K562 (cell line): ENCODE data around the gene SCAMP5. TPM values are rescaled to one million over a fixed set of nuclear protein-coding genes. Genes with fewer than 3 reads are reported as not detected.

Experiments used
- FUS ChIP-seq: fragments of 200-400 bp; formaldehyde crosslinking; optimal IDR thresholded peaks from 2 replicates; pipeline ENCODE3; 2017; ENCODE audit warnings: low read depth, low read length
- HNRNPLL ChIP-seq: fragments of 200-400 bp; formaldehyde crosslinking; IDR thresholded peaks from 2 replicates; pipeline ENCODE4 v1.6.1; 2017; ENCODE audit warnings: low read length, low read depth, mild to moderate bottlenecking; ENCODE audit not compliant: poor library complexity, severe bottlenecking
- L3MBTL2 ChIP-seq: fragments of 450-650 bp; IDR thresholded peaks from 2 replicates; pipeline ENCODE4 v1.6.1; 2016; ENCODE audit warnings: mild to moderate bottlenecking, moderate library complexity
- NR4A1 ChIP-seq, 2 experiments: fragments of 250-450 bp in 1 of 2; fragments of 450-650 bp in 1 of 2; sonication (Bioruptor Pico) in 1 of 2; IDR thresholded peaks; 2 replicates each; pipeline versions ENCODE4 v1.4.0 to v1.6.1; 2016 to 2020; ENCODE audit warnings: mild to moderate bottlenecking in 2 of 2, missing compliant biosample characterization in 1 of 2, missing genetic modification characterization in 1 of 2, moderate library complexity in 1 of 2
- PHF8 ChIP-seq: fragments of 200-600 bp; sonication (generic); IDR thresholded peaks from 2 replicates; pipeline ENCODE4 v1.6.1; 2012; ENCODE audit warnings: mixed run types, mild to moderate bottlenecking, inconsistent platforms, low read length, moderate library complexity, borderline replicate concordance
- PML ChIP-seq: IDR thresholded peaks from 2 replicates; pipeline ENCODE4 v1.6.1; 2012; ENCODE audit warnings: low read length, inconsistent platforms
- RBM39 ChIP-seq: fragments of 200-400 bp; formaldehyde crosslinking; optimal IDR thresholded peaks from 2 replicates; pipeline ENCODE3; 2018; ENCODE audit warnings: low read depth, low read length
- SAFB ChIP-seq: fragments of 200-400 bp; formaldehyde crosslinking; IDR thresholded peaks from 2 replicates; pipeline ENCODE4 v1.6.1; 2017; ENCODE audit warnings: low read depth, low read length, borderline replicate concordance
- SMAD4 ChIP-seq: fragments of 250-450 bp; sonication (Bioruptor Pico); conservative IDR thresholded peaks from 2 replicates; pipeline ENCODE4 v1.8.0; 2021; ENCODE audit warnings: inconsistent platforms, mild to moderate bottlenecking, moderate library complexity
- TEAD1 ChIP-seq, 2 experiments: fragments of 450-650 bp in 1 of 2; sonication (generic) in 1 of 2; formaldehyde crosslinking; IDR thresholded peaks; 2 replicates each; pipeline versions ENCODE4 v1.4.0 to v1.8.0; 2020 to 2022; ENCODE audit warnings: mild to moderate bottlenecking in 2 of 2, missing genetic modification reagents in 1 of 2
- ZKSCAN3 ChIP-seq: fragments of 250-450 bp; sonication (Bioruptor Pico); IDR thresholded peaks from 2 replicates; pipeline ENCODE4 v1.4.0; 2020
- ZNF133 ChIP-seq: fragments of 250-450 bp; sonication (Bioruptor Pico); IDR thresholded peaks from 2 replicates; pipeline ENCODE4 v1.4.0; 2020; ENCODE audit warnings: mild to moderate bottlenecking
- polyA plus RNA-seq, 8 experiments: library from polyadenylated mRNA; depleted of rRNA in 4 of 8; stranded (reverse) in 5 of 8; unstranded in 3 of 8; fragments of >200 nt; fragmentation: Nextera tagmentation in 2 of 8; fragmentation: Illumina TruSeq in 1 of 8; extraction: Ambion mirVana in 2 of 8; extraction: Trizol in 1 of 8; gene quantifications; 2 replicates each; pipeline versions ENCODE4 v1.2.1 to v1.2.3, GENCODE V29; 2011 to 2014; ENCODE audit warnings: inconsistent platforms in 1 of 8, missing spikeins in 1 of 8
- total RNA-seq, 7 experiments: library from RNA; depleted of rRNA in 6 of 7; stranded (reverse); fragments of >200 nt in 6 of 7; fragmentation: Illumina TruSeq in 2 of 7; extraction: Trizol in 2 of 7; gene quantifications; 2 replicates each; pipeline versions ENCODE4 v1.2.1 to v1.2.3, GENCODE V29; 2011 to 2021; ENCODE audit warnings: low replicate concordance in 1 of 7
- TF ChIP-seq, protein P1 (sequence below), 3 experiments: fragments of 200-800 bp in 1 of 3; sonication (Bioruptor generic) in 1 of 3; sonication (generic) in 1 of 3; formaldehyde crosslinking in 1 of 3; IDR thresholded peaks; 2 replicates each; pipeline versions ENCODE4 v1.6.1 to v1.8.0; 2016 to 2022; ENCODE audit warnings: mild to moderate bottlenecking in 2 of 3, missing compliant biosample characterization in 2 of 3, missing genetic modification characterization in 2 of 3, missing genetic modification reagents in 1 of 3
- TF ChIP-seq, protein P2 (sequence below), 2 experiments: fragments of 450-650 bp; conservative IDR thresholded peaks; 2 replicates each; pipeline ENCODE4 v1.6.1; 2017; ENCODE audit warnings: mild to moderate bottlenecking in 2 of 2, moderate library complexity in 2 of 2
- TF ChIP-seq, protein P3 (sequence below): fragments of 450-650 bp; IDR thresholded peaks from 2 replicates; pipeline ENCODE4 v1.6.1; 2016; ENCODE audit warnings: missing biosample characterization, missing genetic modification characterization
- TF ChIP-seq, protein P4 (sequence below): fragments of 450-650 bp; IDR thresholded peaks from 2 replicates; pipeline ENCODE4 v1.6.1; 2017; ENCODE audit warnings: mild to moderate bottlenecking, moderate library complexity
- TF ChIP-seq, protein P5 (sequence below), 3 experiments: IDR thresholded peaks in 2 of 3; conservative IDR thresholded peaks in 1 of 3; 2 replicates each; pipeline ENCODE4 v1.5.1; 2011 to 2012; ENCODE audit warnings: low read length in 3 of 3, mild to moderate bottlenecking in 3 of 3, control low read depth in 2 of 3, improper control_type of control experiment in 1 of 3, inconsistent platforms in 1 of 3, low read depth in 1 of 3, mixed read lengths in 1 of 3, moderate library complexity in 1 of 3; ENCODE audit not compliant: insufficient read depth in 2 of 3

SCAMP5 gene
- total and polyA plus RNA-seq, 9 of the 15 experiments (the other 6 are each of a cell fraction or from before 2014, with no cell fraction given), result 0.09 to 0.29 (median 0.19) TPM; not detected in 5

DNA sequence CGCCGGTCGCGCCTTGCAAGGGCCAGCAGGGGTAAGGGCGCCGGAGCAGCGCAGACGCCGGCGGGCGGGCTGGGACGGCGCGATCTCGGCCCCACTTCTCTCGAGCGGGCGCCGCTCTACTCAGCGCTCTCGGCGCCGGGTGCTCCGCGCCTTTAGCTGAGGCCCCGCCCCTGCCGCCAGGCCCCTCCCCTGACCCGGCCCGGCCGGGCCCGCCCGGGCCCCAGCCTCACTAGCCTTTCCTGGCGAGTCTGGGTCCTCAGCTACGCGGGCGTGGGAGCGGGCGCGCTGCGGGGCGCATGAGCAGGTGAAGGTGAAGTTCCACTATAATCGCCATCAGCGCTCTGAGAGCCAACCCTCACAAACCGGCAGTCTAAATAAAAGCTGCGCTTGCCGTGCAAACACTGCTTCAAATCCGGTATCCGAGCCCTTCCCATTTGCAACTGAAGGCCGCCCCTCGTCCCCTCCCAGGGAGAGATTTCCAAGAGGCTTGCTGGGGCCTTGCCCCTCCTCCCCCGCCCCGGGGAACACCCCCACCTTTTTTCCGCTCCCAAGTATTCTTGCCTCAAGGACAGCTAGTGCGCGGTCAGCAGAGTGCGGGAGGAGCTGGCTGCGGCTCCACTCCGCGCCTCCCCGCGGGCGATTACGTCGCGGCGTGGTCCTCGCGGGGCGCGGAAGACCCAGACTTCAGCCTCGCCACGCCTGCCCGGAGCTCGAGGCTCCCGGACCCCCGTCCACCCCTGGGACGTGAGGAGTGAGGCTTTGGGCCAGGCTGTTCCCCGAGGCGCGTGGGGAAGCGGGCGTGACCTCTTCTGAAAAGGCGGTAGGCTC lies 38.5 kb upstream of the SCAMP5 start, which contains the start of gene RPP25 (continued):
- TF ChIP-seq, protein P1, sequence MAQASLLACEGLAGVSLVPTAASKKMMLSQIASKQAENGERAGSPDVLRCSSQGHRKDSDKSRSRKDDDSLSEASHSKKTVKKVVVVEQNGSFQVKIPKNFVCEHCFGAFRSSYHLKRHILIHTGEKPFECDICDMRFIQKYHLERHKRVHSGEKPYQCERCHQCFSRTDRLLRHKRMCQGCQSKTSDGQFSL (CRISPR knock-in tag; IDR thresholded peaks at IDR 0.05), result no peak
- TF ChIP-seq, protein P1 (tag; IDR thresholded peaks at IDR 0.05), result no peak
- TF ChIP-seq RBM39 (no peak), ZKSCAN3 (no peak), PHF8 (peak; percentile 68; the same call in 1 of the 2 replicates), TEAD1 (CRISPR knock-in tag; IDR thresholded peaks at IDR 0.05) (no peak), L3MBTL2 (peak; percentile 67), HNRNPLL (peak; percentile 83), SMAD4 (CRISPR knock-in tag) (0 out of 2 replicates have a peak, but pooled peaks have one; percentile 6), NR4A1 (CRISPR knock-in tag; IDR thresholded peaks at IDR 0.05) (no peak), NR4A1 (tag; IDR thresholded peaks at IDR 0.05) (0 out of 2 replicates have a peak, but pooled peaks have one; percentile 6), ZNF133 (CRISPR knock-in tag) (no peak), SAFB (peak; percentile 73; the same call in 1 of the 2 replicates), FUS (no peak), PML (peak; percentile 46; the same call in 1 of the 2 replicates)
- TF ChIP-seq, protein P2, sequence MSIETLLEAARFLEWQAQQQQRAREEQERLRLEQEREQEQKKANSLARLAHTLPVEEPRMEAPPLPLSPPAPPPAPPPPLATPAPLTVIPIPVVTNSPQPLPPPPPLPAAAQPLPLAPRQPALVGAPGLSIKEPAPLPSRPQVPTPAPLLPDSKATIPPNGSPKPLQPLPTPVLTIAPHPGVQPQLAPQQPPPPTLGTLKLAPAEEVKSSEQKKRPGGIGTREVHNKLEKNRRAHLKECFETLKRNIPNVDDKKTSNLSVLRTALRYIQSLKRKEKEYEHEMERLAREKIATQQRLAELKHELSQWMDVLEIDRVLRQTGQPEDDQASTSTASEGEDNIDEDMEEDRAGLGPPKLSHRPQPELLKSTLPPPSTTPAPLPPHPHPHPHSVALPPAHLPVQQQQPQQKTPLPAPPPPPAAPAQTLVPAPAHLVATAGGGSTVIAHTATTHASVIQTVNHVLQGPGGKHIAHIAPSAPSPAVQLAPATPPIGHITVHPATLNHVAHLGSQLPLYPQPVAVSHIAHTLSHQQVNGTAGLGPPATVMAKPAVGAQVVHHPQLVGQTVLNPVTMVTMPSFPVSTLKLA (conservative IDR thresholded peaks at IDR 0.05), result no peak
- TF ChIP-seq, protein P3, sequence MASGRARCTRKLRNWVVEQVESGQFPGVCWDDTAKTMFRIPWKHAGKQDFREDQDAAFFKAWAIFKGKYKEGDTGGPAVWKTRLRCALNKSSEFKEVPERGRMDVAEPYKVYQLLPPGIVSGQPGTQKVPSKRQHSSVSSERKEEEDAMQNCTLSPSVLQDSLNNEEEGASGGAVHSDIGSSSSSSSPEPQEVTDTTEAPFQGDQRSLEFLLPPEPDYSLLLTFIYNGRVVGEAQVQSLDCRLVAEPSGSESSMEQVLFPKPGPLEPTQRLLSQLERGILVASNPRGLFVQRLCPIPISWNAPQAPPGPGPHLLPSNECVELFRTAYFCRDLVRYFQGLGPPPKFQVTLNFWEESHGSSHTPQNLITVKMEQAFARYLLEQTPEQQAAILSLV, result no peak
- TF ChIP-seq, protein P4, sequence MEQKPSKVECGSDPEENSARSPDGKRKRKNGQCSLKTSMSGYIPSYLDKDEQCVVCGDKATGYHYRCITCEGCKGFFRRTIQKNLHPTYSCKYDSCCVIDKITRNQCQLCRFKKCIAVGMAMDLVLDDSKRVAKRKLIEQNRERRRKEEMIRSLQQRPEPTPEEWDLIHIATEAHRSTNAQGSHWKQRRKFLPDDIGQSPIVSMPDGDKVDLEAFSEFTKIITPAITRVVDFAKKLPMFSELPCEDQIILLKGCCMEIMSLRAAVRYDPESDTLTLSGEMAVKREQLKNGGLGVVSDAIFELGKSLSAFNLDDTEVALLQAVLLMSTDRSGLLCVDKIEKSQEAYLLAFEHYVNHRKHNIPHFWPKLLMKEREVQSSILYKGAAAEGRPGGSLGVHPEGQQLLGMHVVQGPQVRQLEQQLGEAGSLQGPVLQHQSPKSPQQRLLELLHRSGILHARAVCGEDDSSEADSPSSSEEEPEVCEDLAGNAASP, result no peak
- TF ChIP-seq, protein P5, sequence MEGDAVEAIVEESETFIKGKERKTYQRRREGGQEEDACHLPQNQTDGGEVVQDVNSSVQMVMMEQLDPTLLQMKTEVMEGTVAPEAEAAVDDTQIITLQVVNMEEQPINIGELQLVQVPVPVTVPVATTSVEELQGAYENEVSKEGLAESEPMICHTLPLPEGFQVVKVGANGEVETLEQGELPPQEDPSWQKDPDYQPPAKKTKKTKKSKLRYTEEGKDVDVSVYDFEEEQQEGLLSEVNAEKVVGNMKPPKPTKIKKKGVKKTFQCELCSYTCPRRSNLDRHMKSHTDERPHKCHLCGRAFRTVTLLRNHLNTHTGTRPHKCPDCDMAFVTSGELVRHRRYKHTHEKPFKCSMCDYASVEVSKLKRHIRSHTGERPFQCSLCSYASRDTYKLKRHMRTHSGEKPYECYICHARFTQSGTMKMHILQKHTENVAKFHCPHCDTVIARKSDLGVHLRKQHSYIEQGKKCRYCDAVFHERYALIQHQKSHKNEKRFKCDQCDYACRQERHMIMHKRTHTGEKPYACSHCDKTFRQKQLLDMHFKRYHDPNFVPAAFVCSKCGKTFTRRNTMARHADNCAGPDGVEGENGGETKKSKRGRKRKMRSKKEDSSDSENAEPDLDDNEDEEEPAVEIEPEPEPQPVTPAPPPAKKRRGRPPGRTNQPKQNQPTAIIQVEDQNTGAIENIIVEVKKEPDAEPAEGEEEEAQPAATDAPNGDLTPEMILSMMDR (IDR thresholded peaks at IDR 0.05 in 2 of 3, conservative IDR thresholded peaks at IDR 0.05 in 1 of 3; ENCODE audit: insufficient read depth in 2 of 3, low read depth in 1 of 3, low read length in 3 of 3), result no peak
